ENCODE results near the gene RNF5. TPM values are rescaled to one million over a fixed set of nuclear protein-coding genes. Genes with fewer than 3 reads are reported as not detected.

RNF5 gene
- total and polyA plus RNA-seq, 9 of the 15 experiments (the other 6 are each of a cell fraction or from before 2014, with no cell fraction given), result 62.2 to 245 (median 129) TPM

DNA sequence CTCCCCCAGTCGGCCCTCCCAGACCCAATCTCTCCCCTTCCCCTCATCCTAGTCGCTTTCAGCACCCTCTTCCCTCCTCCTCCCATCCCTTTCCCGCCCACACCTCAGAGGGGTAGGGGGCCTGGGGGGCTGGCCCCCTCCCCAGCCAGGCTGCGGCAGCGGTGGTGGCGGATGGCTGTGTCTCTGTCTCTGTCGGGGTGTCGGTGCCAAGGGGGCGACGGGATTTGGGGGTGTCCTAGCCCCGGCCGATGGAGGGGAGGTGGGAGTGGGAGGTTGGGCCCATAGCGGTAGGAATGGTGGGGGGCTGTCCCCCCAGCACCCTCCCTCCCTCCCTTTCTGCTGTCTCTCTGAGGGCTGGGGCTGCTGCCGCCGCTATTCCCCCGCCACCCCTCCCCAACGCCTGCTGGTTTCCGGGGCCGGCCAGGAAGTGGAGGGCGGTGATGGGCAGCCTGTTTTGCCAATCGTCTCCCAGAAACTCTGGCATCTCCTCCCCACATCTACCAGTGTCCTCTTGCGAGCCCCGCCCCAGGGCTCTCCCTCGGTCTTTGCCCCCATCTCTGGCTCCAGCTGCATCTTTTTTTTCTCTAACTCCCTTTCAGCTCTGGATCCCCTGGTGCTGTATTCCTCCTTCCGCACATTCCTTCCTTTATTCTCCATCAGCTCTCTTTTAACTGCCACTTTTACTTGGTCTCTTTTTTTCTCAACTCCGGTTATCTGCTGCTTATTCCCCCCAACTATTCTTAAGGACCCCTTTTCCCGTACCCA, 2.3 kb upstream of the RNF5 start, which contains the start of gene AGPAT1 (continued):
- TF ChIP-seq, protein P1, sequence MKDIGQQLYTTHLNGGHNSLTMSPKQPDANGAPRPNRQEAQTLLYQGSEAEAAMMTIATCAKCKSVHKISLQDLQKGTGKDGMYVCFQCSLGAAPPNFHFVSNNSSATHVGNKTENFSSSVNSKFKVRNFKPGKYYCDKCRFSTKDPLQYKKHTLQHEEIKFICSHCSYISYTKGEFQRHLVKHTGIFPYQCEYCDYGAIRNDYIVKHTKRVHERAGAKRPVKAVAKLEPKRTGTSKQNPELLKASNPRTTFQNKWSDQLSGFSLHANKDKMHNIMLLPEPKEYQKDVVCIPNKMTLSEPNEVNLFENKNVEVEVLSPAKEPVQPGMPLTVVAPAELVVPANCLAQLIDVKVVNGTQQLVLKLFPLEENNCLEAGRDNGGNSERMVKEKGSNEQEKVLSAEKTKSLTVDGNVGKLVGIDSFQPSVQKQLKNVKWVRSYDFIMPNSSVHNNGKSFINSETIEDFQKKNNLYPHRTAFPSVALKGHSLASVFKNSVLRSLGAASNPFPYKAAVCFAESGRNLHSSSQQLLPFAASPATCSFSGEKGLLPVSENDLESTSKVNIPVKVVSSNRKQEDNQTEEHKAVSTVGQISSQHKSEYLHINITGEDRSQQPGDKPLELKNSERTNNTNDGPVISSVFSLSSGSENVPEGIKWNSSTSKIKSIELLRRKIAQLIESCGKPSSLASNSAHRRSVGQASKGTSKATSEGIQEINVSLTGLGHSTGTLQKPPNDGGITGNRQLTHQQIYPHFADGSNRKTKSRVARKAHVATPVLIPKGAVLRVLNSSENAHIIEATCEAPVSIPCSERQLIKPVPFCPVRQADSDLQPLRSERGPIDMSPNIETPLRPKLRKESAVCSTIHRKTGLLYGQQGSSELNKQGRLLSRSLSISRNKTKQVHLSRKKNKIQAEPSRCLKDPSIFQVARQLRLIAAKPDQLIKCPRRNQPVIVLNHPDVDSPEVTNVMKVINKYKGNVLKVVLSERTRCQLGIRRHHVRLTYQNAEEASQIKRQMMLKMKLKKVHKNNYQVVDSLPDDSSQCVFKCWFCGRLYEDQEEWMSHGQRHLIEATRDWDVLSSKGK (CRISPR knock-in tag; IDR thresholded peaks at IDR 0.05), result no peak
- TF ChIP-seq SRF (CRISPR knock-in tag; IDR thresholded peaks at IDR 0.05), result no peak
- peak; percentile 36 for TF ChIP-seq PCBP2 (IDR thresholded peaks at IDR 0.05; ENCODE audit: low read depth, low read length, poor library complexity, severe bottlenecking)
- peak in 1 of 2 experiments; percentile 58; a peak in 2 of 4 replicates for TF ChIP-seq FOXK2 (conservative IDR thresholded peaks at IDR 0.05 in 1 of 2, IDR thresholded peaks at IDR 0.05 in 1 of 2; ENCODE audit: low read depth in 2 of 2)
- TF ChIP-seq, protein P2, sequence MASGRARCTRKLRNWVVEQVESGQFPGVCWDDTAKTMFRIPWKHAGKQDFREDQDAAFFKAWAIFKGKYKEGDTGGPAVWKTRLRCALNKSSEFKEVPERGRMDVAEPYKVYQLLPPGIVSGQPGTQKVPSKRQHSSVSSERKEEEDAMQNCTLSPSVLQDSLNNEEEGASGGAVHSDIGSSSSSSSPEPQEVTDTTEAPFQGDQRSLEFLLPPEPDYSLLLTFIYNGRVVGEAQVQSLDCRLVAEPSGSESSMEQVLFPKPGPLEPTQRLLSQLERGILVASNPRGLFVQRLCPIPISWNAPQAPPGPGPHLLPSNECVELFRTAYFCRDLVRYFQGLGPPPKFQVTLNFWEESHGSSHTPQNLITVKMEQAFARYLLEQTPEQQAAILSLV (tag; IDR thresholded peaks at IDR 0.05), result 0 out of 2 replicates have a peak, but pooled peaks have one; percentile 19
- no peak for TF ChIP-seq SRSF9 (IDR thresholded peaks at IDR 0.05; ENCODE audit: borderline replicate concordance, low read depth, low read length)
- TF ChIP-seq ZNF134 (CRISPR knock-in tag; conservative IDR thresholded peaks at IDR 0.05), result no peak
- TF ChIP-seq ZNF41 (CRISPR knock-in tag; conservative IDR thresholded peaks at IDR 0.05), result no peak
- TF ChIP-seq EHMT2 (IDR thresholded peaks at IDR 0.05), result peak; percentile 68
- no peak for TF ChIP-seq CEBPB (tag; IDR thresholded peaks at IDR 0.05)
- peak in 1 of 2 experiments; percentile 94 for TF ChIP-seq MAZ (CRISPR knock-in tag; conservative IDR thresholded peaks at IDR 0.05 in 1 of 2, IDR thresholded peaks at IDR 0.05 in 1 of 2)
- no peak for TF ChIP-seq ADNP (tag; IDR thresholded peaks at IDR 0.05)
- TF ChIP-seq NFYB (IDR thresholded peaks at IDR 0.05; ENCODE audit: extremely low read depth, insufficient read length), result peak; percentile 48
- 0 out of 2 replicates have a peak, but pooled peaks have one; percentile 54 for TF ChIP-seq DLX4 (CRISPR knock-in tag; IDR thresholded peaks at IDR 0.05)
- TF ChIP-seq CXXC5 (CRISPR knock-in tag; IDR thresholded peaks at IDR 0.05), result peak; percentile 50; the same call in 1 of the 2 replicates
- TF ChIP-seq RNF2 (IDR thresholded peaks at IDR 0.05), result no peak
- 0 out of 2 replicates have a peak, but pooled peaks have one; percentile 22 for TF ChIP-seq JUND (IDR thresholded peaks at IDR 0.05; ENCODE audit: borderline replicate concordance, low read depth, low read length)
- peak; percentile 23; the same call in 1 of the 3 replicates for TF ChIP-seq JUND (tag; IDR thresholded peaks at IDR 0.05; ENCODE audit: borderline replicate concordance, low read depth, low read length)
- no peak for TF ChIP-seq SMAD3 (CRISPR knock-in tag; conservative IDR thresholded peaks at IDR 0.05)
- TF ChIP-seq ZBTB1 (CRISPR knock-in tag; IDR thresholded peaks at IDR 0.05; ENCODE audit: borderline replicate concordance, low read depth), result no peak; the same call in 1 of the 2 replicates
- TF ChIP-seq MTA2 (IDR thresholded peaks at IDR 0.05; ENCODE audit: low read depth), result 0 out of 2 replicates have a peak, but pooled peaks have one; percentile 9
- peak; percentile 41; the same call in 1 of the 2 replicates for TF ChIP-seq SPI1 (IDR thresholded peaks at IDR 0.05; ENCODE audit: borderline replicate concordance, low read depth, low read length)

Measured in K562 (cell line).